Neuronal stem cell (in vitro differentiated cells): ENCODE measurements around the gene CELF1.

Source experiments
- DNase-seq: peaks from one replicate; pipeline ENCODE4 v3.0.0-alpha.2; 2013; ENCODE audit warnings: low spot score
- H2AFZ ChIP-seq: one replicate; pipeline ENCODE4 v1.6.1; 2013; ENCODE audit warnings: mild to moderate bottlenecking, low read length, inconsistent platforms
- H2AK5ac ChIP-seq: 2 replicates; pipeline ENCODE4 v1.6.1; 2013; ENCODE audit warnings: low read depth, mild to moderate bottlenecking, inconsistent platforms, low read length, moderate library complexity, mixed read lengths
- H2BK120ac ChIP-seq: 2 replicates; pipeline ENCODE4 v1.6.1; 2013; ENCODE audit warnings: low read depth, mild to moderate bottlenecking, inconsistent platforms, low read length, moderate library complexity, mixed read lengths
- H2BK12ac ChIP-seq: one replicate; pipeline ENCODE4 v1.6.1; 2013; ENCODE audit warnings: low read length, inconsistent platforms
- H2BK15ac ChIP-seq: 2 replicates; pipeline ENCODE4 v1.6.1; 2013; ENCODE audit warnings: mild to moderate bottlenecking, low read length, inconsistent platforms, mixed read lengths
- H2BK5ac ChIP-seq: one replicate; pipeline ENCODE4 v1.6.1; 2013; ENCODE audit warnings: inconsistent platforms, mild to moderate bottlenecking, low read length, moderate library complexity
- H3K14ac ChIP-seq: one replicate; pipeline ENCODE4 v1.6.1; 2013; ENCODE audit warnings: low read length, inconsistent platforms
- H3K18ac ChIP-seq: 2 replicates; pipeline ENCODE4 v1.6.1; 2013; ENCODE audit warnings: low read length, inconsistent platforms
- H3K23ac ChIP-seq: 2 replicates; pipeline ENCODE4 v1.6.1; 2013; ENCODE audit warnings: low read depth, mild to moderate bottlenecking, mixed read lengths, low read length, inconsistent platforms; ENCODE audit not compliant: poor library complexity
- H3K27ac ChIP-seq: replicated peaks from 3 replicates; pipeline ENCODE4 v1.5.1; 2013; ENCODE audit warnings: low read length, inconsistent platforms
- H3K27me3 ChIP-seq, 3 experiments: 2 replicates each; pipeline ENCODE4 v1.6.1; 2013; ENCODE audit warnings: low read length in 3 of 3, mild to moderate bottlenecking in 2 of 3, inconsistent platforms in 1 of 3, low read depth in 1 of 3, mixed read lengths in 1 of 3, moderate library complexity in 1 of 3; ENCODE audit not compliant: control insufficient read depth in 3 of 3, insufficient read depth in 3 of 3
- H3K36me3 ChIP-seq, 2 donors: replicated peaks in 1 of 2; 2 replicates each; pipeline ENCODE4 v1.6.1; 2013; ENCODE audit warnings: low read length in 2 of 2; ENCODE audit not compliant: control insufficient read depth in 2 of 2, insufficient read depth in 2 of 2
- H3K4ac ChIP-seq: 2 replicates; pipeline ENCODE4 v1.6.1; 2013; ENCODE audit warnings: inconsistent platforms, mild to moderate bottlenecking, low read length, moderate library complexity
- H3K4me1 ChIP-seq, 2 donors: 1 replicate in 1 of 2; 2 replicates in 1 of 2; pipeline ENCODE4 v1.6.1; 2013; ENCODE audit warnings: low read length in 2 of 2, low read depth in 1 of 2; ENCODE audit not compliant: control insufficient read depth in 2 of 2, insufficient read depth in 1 of 2
- H3K4me2 ChIP-seq: one replicate; pipeline ENCODE4 v1.6.1; 2013; ENCODE audit warnings: mild to moderate bottlenecking, low read length, inconsistent platforms; ENCODE audit not compliant: insufficient read depth, poor library complexity, severe bottlenecking
- H3K4me3 ChIP-seq, 2 donors: 2 replicates each; pipeline ENCODE4 v1.5.1; 2013; ENCODE audit warnings: low read length in 2 of 2, mild to moderate bottlenecking in 2 of 2, inconsistent platforms in 1 of 2, moderate library complexity in 1 of 2
- H3K79me1 ChIP-seq: one replicate; pipeline ENCODE4 v1.6.1; 2013; ENCODE audit warnings: low read depth, mild to moderate bottlenecking, inconsistent platforms, low read length, moderate library complexity
- H3K9ac ChIP-seq: one replicate; pipeline ENCODE4 v1.6.1; 2013; ENCODE audit warnings: mild to moderate bottlenecking, low read depth, low read length, inconsistent platforms; ENCODE audit not compliant: poor library complexity
- H3K9me3 ChIP-seq, 2 donors: replicated peaks in 1 of 2; 2 replicates each; pipeline versions ENCODE3 to v1.6.1; 2013; ENCODE audit warnings: low read length in 2 of 2, mild to moderate bottlenecking in 2 of 2, inconsistent platforms in 1 of 2, low read depth in 1 of 2, mixed read lengths in 1 of 2, moderate library complexity in 1 of 2; ENCODE audit not compliant: control insufficient read depth in 2 of 2, insufficient read depth in 1 of 2
- H4K8ac ChIP-seq: one replicate; pipeline ENCODE4 v1.6.1; 2013; ENCODE audit warnings: low read depth, mild to moderate bottlenecking, inconsistent platforms, low read length, moderate library complexity
- H4K91ac ChIP-seq: one replicate; pipeline ENCODE4 v1.6.1; 2013; ENCODE audit warnings: low read length, low read depth, mild to moderate bottlenecking, inconsistent platforms; ENCODE audit not compliant: poor library complexity
- WGBS, 2 donors: extraction: QIAGEN DNeasy Blood & Tissue Kit; methylation state at CpG; one replicate each; pipeline ENCODE4 v1.1.7; 2013; ENCODE audit warnings: missing lambda C conversion rate in 2 of 2, mixed read lengths in 1 of 2; ENCODE audit not compliant: insufficient read length in 2 of 2, insufficient replicate concordance in 1 of 2; ENCODE audit errors: extremely low coverage in 2 of 2; 5-methylcytosine and 5-hydroxymethylcytosine counted together

CELF1 gene

GRCh38 chr11:47502767-47503166 is 50.2 kb downstream of the CELF1 start:
- Histone ChIP-seq H4K91ac (no peak overlapping the region), H2AK5ac (no peak overlapping the region), H4K8ac (no peak overlapping the region), H3K36me3 (peaks cover 2 to 59% of the 10 kb centered on the region in 2 donors), H3K79me1 (peaks cover 4% of the 10 kb centered on the region), H3K18ac (no peak overlapping the region), H3K14ac (no peak overlapping the region), H3K4ac (no peak overlapping the region), H2BK12ac (no peak overlapping the region), H3K4me3 (no peak overlapping the region), H3K23ac (no peak overlapping the region), H2BK5ac (no peak overlapping the region), H2BK120ac (no peak overlapping the region), H3K9ac (no peak overlapping the region), H3K9me3 (no peaks in the 10 kb centered on the region), H3K4me2 (no peak overlapping the region), H3K27me3 (no peaks in the 10 kb centered on the region), H2AFZ (no peak overlapping the region), H3K4me1 (peaks cover 10 to 13% of the 10 kb centered on the region in 2 donors), H2BK15ac (no peak overlapping the region), H3K27ac (no peak overlapping the region)
- no CpG with 5 or more reads among the region's 3 CpGs for WGBS, 2 donors
- DNase-seq, result no peak

DNA sequence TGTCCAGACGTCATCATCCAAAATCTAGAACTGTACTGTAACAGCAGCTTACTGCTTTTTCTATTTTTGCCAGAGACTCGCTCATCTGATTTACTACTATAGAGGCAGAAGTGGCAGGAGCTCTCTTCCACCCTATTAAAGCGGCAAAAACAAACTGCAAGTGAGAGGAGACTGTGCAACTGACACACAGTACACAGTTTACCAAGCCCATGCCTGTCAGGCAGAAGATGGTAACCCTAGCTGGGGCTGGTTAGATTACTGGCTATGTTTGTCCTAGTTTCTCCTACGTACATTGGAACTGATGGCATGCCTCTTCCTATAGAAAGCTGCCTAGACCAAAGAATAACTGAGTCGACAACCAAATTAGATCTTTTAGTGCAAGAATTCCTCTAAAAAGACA is 51.8 kb downstream of the CELF1 start:
- Histone ChIP-seq H3K27ac (no peak overlapping the region), H3K9ac (no peak overlapping the region), H3K27me3 (no peaks in the 10 kb centered on the region), H2BK12ac (no peak overlapping the region), H2BK120ac (no peak overlapping the region), H3K9me3 (no peaks in the 10 kb centered on the region), H4K8ac (no peak overlapping the region), H2BK15ac (no peak overlapping the region), H4K91ac (no peak overlapping the region), H3K18ac (no peak overlapping the region), H2AFZ (no peak overlapping the region), H3K4me2 (no peak overlapping the region), H2AK5ac (no peak overlapping the region), H3K36me3 (peaks cover 3 to 75% of the 10 kb centered on the region in 2 donors), H2BK5ac (no peak overlapping the region), H3K14ac (no peak overlapping the region), H3K23ac (no peak overlapping the region), H3K4ac (no peak overlapping the region), H3K4me1 (peaks cover 8 to 10% of the 10 kb centered on the region in 2 donors), H3K4me3 (no peak overlapping the region), H3K79me1 (peaks cover 4% of the 10 kb centered on the region)
- no peak for DNase-seq
- WGBS, 2 donors, result no CpG with 5 or more reads among the region's 5 CpGs

GRCh38 chr11:47500121-47500520 is 52.8 kb downstream of the CELF1 start:
- no peak overlapping the region for H3K9ac ChIP-seq
- no peaks in the 10 kb centered on the region for H3K9me3 ChIP-seq
- H3K4me3 ChIP-seq, result no peak overlapping the region
- no peak overlapping the region for H3K18ac ChIP-seq
- H3K14ac ChIP-seq, result no peak overlapping the region
- peaks cover 10% of the 10 kb centered on the region in 2 donors for H3K4me1 ChIP-seq
- H2BK120ac ChIP-seq, result no peak overlapping the region
- H3K4me2 ChIP-seq, result no peak overlapping the region
- no peak for DNase-seq
- H3K23ac ChIP-seq, result no peak overlapping the region
- peak overlapping the region; percentile 62 for H2BK5ac ChIP-seq
- no peak overlapping the region for H3K4ac ChIP-seq
- H3K27ac ChIP-seq, result no peak overlapping the region
- no peak overlapping the region for H4K91ac ChIP-seq
- H2BK12ac ChIP-seq, result no peak overlapping the region
- H3K36me3 ChIP-seq, result peaks cover 3 to 84% of the 10 kb centered on the region in 2 donors
- peaks cover 4% of the 10 kb centered on the region for H3K79me1 ChIP-seq
- H2AK5ac ChIP-seq, result no peak overlapping the region
- H2AFZ ChIP-seq, result no peak overlapping the region
- no peak overlapping the region for H2BK15ac ChIP-seq
- no peak overlapping the region for H4K8ac ChIP-seq
- H3K27me3 ChIP-seq, result no peaks in the 10 kb centered on the region

- Histone ChIP-seq H4K91ac (no peak overlapping the region), H3K4me2 (no peak overlapping the region), H3K27ac (no peak overlapping the region), H2AFZ (no peak overlapping the region), H3K9ac (no peak overlapping the region), H3K23ac (no peak overlapping the region), H3K4me1 (peaks cover 10 to 12% of the 10 kb centered on the region in 2 donors), H2BK120ac (no peak overlapping the region), H3K9me3 (no peaks in the 10 kb centered on the region), H2AK5ac (no peak overlapping the region), H2BK12ac (no peak overlapping the region), H3K79me1 (peaks cover 4% of the 10 kb centered on the region), H3K14ac (no peak overlapping the region), H3K27me3 (no peaks in the 10 kb centered on the region), H2BK5ac (peak overlapping the region; percentile 62), H2BK15ac (no peak overlapping the region), H3K36me3 (peaks cover 5 to 85% of the 10 kb centered on the region in 2 donors), H3K4ac (no peak overlapping the region), H3K18ac (no peak overlapping the region), H3K4me3 (no peak overlapping the region), H4K8ac (no peak overlapping the region)
- WGBS, 2 donors, result no CpG with 5 or more reads among the region's 3 CpGs
- DNase-seq, result no peak
Measured at GRCh38 chr11:47499614-47500013, 53.3 kb downstream of the CELF1 start.
